Fibroblast of the aortic adventitia (primary cell): ENCODE results near the gene HFM1. TPM values are rescaled to one million over a fixed set of nuclear protein-coding genes. Genes with fewer than 3 reads are reported as not detected.

Experiments
- DNase-seq: peaks from one replicate; pipeline ENCODE4 v3.0.0-alpha.2; 2010; ENCODE audit warnings: low read depth
- H3K4me3 ChIP-seq: 2 replicates; pipeline ENCODE4 v1.5.1; 2011; ENCODE audit warnings: low read depth, mild to moderate bottlenecking, control low read depth, low read length, moderate library complexity
- CTCF ChIP-seq: IDR thresholded peaks from 2 replicates; pipeline ENCODE4 v1.5.1; 2011; ENCODE audit warnings: mild to moderate bottlenecking, low read length, control low read depth, inconsistent platforms; ENCODE audit not compliant: insufficient read depth
- total RNA-seq: library from RNA; depleted of rRNA; stranded (reverse); fragments of >200 nt; gene quantifications from 2 replicates; pipeline ENCODE4 v1.2.3, GENCODE V29; 2012; ENCODE audit warnings: low replicate concordance

HFM1 gene
- total RNA-seq, 1 donor: 2.0 TPM

GRCh38 chr1:91244737-91245136 is 159.9 kb downstream of the HFM1 start:
- DNase-seq: no peak
- H3K4me3 ChIP-seq: no peak overlapping the region
- peak; percentile 33 for TF ChIP-seq CTCF

- DNase-seq: no peak
- no peak for TF ChIP-seq CTCF
- no peak overlapping the region for H3K4me3 ChIP-seq
Measured at GRCh38 chr1:91243171-91243570, 161.5 kb downstream of the HFM1 start.

- DNase-seq: no peak
- H3K4me3 ChIP-seq: no peak overlapping the region
- TF ChIP-seq CTCF: no peak
Measured at GRCh38 chr1:91234181-91234580, 170.5 kb downstream of the HFM1 start.

- TF ChIP-seq CTCF: no peak
- DNase-seq: no peak
Measured at GRCh38 chr1:91226741-91227140, 177.9 kb downstream of the HFM1 start.

GRCh38 chr1:91224878-91225277 is 179.8 kb downstream of the HFM1 start:
- no peak overlapping the region for H3K4me3 ChIP-seq
- no peak for DNase-seq
- TF ChIP-seq CTCF: no peak

More at GRCh38 chr1:91226741-91227140, 177.9 kb downstream of the HFM1 start:
- H3K4me3 ChIP-seq: no peak overlapping the region

GRCh38 chr1:91221017-91221416 is 183.6 kb downstream of the HFM1 start:
- no peak overlapping the region for H3K4me3 ChIP-seq
- no peak for DNase-seq
- TF ChIP-seq CTCF: no peak

GRCh38 chr1:91217911-91218310 is 186.7 kb downstream of the HFM1 start:
- no peak for DNase-seq
- no peak for TF ChIP-seq CTCF
- no peak overlapping the region for H3K4me3 ChIP-seq
